IPS-NIHi7 (cell line): Measurements from ENCODE around the gene ABAT.

ENCODE experiments used
- DNase-seq: peaks from one replicate; pipeline ENCODE4 v3.0.0; 2012; ENCODE audit warnings: mixed read lengths; ENCODE audit errors: extremely low spot score

Gene ABAT

GRCh38 chr16:8717892-8718415 lies 43.5 kb downstream of the ABAT start:
- no peak for DNase-seq

GRCh38 chr16:8718851-8719680 lies 44.6 kb downstream of the ABAT start:
- DNase-seq, result no peak

GRCh38 chr16:8720080-8720966 lies 45.9 kb downstream of the ABAT start:
- DNase-seq, result peak; percentile 60

- no peak for DNase-seq
Measured at GRCh38 chr16:8720967-8721308, 46.5 kb downstream of the ABAT start.

GRCh38 chr16:8721336-8722024 lies 47.1 kb downstream of the ABAT start:
- DNase-seq, result no peak

- DNase-seq, result no peak
Measured at GRCh38 chr16:8722025-8722348, 47.6 kb downstream of the ABAT start.

GRCh38 chr16:8725513-8726178 lies 51.2 kb downstream of the ABAT start:
- no peak for DNase-seq

- DNase-seq, result no peak
Measured at GRCh38 chr16:8727131-8727806, 52.9 kb downstream of the ABAT start.

GRCh38 chr16:8727857-8728618 lies 53.6 kb downstream of the ABAT start:
- DNase-seq, result no peak

- DNase-seq, result no peak
Measured at GRCh38 chr16:8729779-8730334, 55.4 kb downstream of the ABAT start.

GRCh38 chr16:8730335-8730915 lies 56.0 kb downstream of the ABAT start:
- no peak for DNase-seq

- no peak for DNase-seq
Measured at GRCh38 chr16:8733849-8734540, 59.6 kb downstream of the ABAT start.

- no peak for DNase-seq
Measured at GRCh38 chr16:8735574-8735973, 61.2 kb downstream of the ABAT start.

- DNase-seq, result no peak
Measured at GRCh38 chr16:8736123-8736668, 61.8 kb downstream of the ABAT start.

GRCh38 chr16:8739151-8739550 lies 64.7 kb downstream of the ABAT start:
- DNase-seq, result no peak

GRCh38 chr16:8739989-8740704 lies 65.7 kb downstream of the ABAT start:
- DNase-seq, result no peak

- DNase-seq, result no peak
Measured at GRCh38 chr16:8740775-8741355, 66.4 kb downstream of the ABAT start.

GRCh38 chr16:8741636-8742035 lies 67.2 kb downstream of the ABAT start:
- no peak for DNase-seq
